ENCODE results near the gene EXD2.
"Not testable (repeated sequence)": the region's sequence is repeated elsewhere in the genome, so short reads cannot be mapped to it uniquely, and the experiment has no call there.

The EXD2 gene

DNA sequence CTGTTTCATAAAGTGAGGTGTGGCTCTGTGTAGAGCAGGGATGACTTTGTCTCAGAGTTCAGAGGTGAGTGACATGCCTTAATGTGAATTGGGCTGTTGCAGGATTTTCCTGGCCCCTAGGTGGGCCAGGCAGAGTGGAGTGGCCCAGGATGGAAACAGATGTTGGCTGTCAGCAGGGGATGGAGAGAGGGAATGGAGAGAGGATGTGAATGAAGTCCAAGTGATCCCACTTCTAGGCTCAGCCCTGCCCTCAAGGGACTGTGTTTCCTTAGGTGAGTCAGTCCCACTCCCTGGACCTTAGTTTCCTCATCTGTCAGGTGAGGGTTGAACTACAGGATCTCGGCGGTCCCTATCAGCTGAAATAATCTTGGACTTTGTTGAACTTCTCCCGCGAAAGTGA lies 76.2 kb downstream of the EXD2 start:
- Mint-ChIP-seq H3K4me1 (ENCODE audit: low read depth) (no peaks in the 10 kb centered on the region), H3K27ac (no peak overlapping the region), H3K27me3 (peaks cover 38% of the 10 kb centered on the region), H3K36me3 (ENCODE audit: low read depth) (no peaks in the 10 kb centered on the region), H3K9me3 (no peaks in the 10 kb centered on the region), H3K4me3 (no peak overlapping the region)
- intact Hi-C loops (cut with micrococcal nuclease): no loop called here

DNA sequence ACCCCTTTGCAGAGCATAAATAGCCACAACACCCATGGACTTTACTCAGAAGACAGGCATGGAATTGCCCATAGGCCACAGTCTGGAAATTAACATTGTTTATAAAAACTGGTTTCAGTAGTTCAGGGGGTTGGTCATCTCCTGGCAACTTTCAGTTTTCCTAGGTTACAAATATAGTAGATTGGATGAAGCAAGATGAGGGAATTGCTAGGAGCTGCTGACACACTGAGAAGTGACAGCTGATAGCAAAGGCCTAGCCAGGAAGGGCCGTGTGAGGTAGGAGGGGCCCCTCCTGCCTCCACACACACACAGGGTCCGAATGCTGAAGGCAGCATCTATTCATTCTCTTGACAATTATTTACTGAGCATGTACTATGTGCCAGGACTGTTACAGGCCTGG lies 76.9 kb downstream of the EXD2 start:
- Mint-ChIP-seq H3K27me3 (peaks cover 36% of the 10 kb centered on the region), H3K27ac (no peak overlapping the region), H3K4me3 (no peak overlapping the region), H3K4me1 (ENCODE audit: low read depth) (no peaks in the 10 kb centered on the region), H3K36me3 (ENCODE audit: low read depth) (no peaks in the 10 kb centered on the region), H3K9me3 (no peaks in the 10 kb centered on the region)
- intact Hi-C loops (cut with micrococcal nuclease): no loop called here

GRCh38 chr14:69268763-69269162 lies 77.5 kb downstream of the EXD2 start:
- H3K27ac Mint-ChIP-seq: no peak overlapping the region
- intact Hi-C loops (cut with micrococcal nuclease): no loop called here
- H3K27me3 Mint-ChIP-seq: peaks cover 31% of the 10 kb centered on the region
- no peaks in the 10 kb centered on the region for H3K4me1 Mint-ChIP-seq (ENCODE audit: low read depth)
- H3K36me3 Mint-ChIP-seq (ENCODE audit: low read depth): no peaks in the 10 kb centered on the region
- H3K4me3 Mint-ChIP-seq: no peak overlapping the region
- no peaks in the 10 kb centered on the region for H3K9me3 Mint-ChIP-seq

GRCh38 chr14:69269381-69269780 lies 78.1 kb downstream of the EXD2 start:
- H3K9me3 Mint-ChIP-seq: no peaks in the 10 kb centered on the region
- H3K4me3 Mint-ChIP-seq: no peak overlapping the region
- no peaks in the 10 kb centered on the region for H3K36me3 Mint-ChIP-seq (ENCODE audit: low read depth)
- intact Hi-C loops (cut with micrococcal nuclease): no loop called here
- no peaks in the 10 kb centered on the region for H3K4me1 Mint-ChIP-seq (ENCODE audit: low read depth)
- H3K27me3 Mint-ChIP-seq: peaks cover 25% of the 10 kb centered on the region
- H3K27ac Mint-ChIP-seq: no peak overlapping the region

DNA sequence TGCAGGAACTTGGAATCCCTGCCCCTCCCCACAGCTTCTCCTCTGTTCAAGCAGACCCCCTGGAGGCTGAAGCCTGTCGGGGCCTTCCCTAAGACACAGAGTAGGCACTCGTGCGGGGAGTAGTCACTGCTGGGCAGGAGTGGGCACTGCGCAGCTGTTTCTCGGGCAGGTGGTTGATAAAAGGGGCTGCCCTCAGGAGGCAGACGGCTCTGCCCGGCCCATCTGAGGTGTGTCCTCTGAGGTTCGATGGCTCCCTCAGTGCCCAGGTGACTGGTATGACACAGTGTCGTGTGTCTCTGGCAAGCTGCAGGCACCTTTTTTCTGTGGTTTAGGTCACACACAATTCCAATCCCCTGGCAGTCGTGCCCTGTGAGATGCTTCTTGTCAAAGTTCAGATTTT lies 78.8 kb downstream of the EXD2 start:
- Mint-ChIP-seq H3K9me3 (no peaks in the 10 kb centered on the region), H3K27me3 (peaks cover 26% of the 10 kb centered on the region), H3K36me3 (ENCODE audit: low read depth) (no peaks in the 10 kb centered on the region), H3K4me1 (ENCODE audit: low read depth) (no peaks in the 10 kb centered on the region), H3K4me3 (no peak overlapping the region), H3K27ac (no peak overlapping the region)
- intact Hi-C loops (cut with micrococcal nuclease): no loop called here

DNA sequence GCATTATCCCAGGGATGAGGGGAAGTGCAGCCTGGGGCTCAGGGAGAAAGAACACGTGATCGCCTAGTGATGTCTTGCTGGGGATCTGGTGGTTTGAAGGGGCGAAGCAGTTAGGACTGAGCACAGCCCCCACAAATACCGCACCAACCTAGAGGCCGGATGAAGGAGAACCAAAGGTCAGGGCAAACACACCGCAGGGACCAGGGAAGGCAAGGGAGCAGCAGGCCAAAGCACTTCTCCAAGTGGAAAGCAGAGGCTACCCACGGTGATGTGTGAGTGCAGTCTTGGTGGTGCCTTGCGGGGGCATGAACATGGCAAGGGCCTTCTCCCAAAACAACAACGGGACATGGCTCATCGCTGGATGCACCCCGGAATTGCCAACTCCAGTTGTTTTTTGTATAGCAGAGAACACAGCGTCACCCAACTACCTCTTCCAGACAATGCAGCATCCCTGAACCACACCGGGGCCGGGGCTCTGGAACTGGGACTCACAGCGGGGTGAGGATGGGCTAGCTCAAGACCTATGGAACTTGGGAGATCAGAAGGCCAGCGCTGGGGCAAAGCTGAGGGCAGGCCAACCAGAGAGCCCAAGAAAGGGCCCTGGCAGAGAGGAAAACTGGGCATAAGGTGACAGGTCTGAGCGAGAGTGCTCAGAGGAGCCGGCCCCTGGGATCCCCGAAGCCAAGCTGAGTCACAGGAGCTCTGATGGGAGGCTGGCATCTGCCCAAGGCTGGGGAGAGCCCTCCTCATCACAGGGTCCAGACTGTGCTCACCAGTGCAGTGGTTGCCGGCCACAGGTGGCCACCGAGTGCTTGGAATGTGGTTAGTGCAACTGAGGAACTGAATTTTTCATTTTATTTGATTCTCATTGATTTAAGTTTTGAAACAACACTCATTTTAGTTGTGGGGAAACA lies 79.8 kb downstream of the EXD2 start:
- Mint-ChIP-seq H3K9me3 (no peaks in the 10 kb centered on the region), H3K4me1 (ENCODE audit: low read depth) (no peaks in the 10 kb centered on the region), H3K4me3 (no peak overlapping the region), H3K27ac (no peak overlapping the region), H3K36me3 (ENCODE audit: low read depth) (no peaks in the 10 kb centered on the region), H3K27me3 (peaks cover 24% of the 10 kb centered on the region)
- intact Hi-C loops (cut with micrococcal nuclease): no loop called here

DNA sequence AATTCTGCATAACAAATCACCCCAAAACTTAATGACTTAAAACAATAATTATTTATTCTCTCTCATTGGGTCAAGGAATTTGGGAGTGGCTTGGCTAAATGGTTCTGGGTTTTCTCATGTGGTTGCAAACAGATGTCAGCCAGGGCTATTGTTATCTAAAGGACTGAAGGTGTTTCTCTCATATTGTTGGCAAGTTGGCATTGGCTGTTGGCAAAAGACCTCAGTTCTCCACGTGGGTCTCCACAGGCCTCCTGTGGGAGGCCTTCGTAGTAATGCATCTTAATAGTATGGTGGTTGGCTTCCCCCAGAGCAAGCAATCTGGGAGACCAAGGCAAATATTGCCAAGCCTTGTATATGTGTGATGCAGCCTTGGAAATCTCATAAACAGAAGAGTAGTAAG lies 83.0 kb downstream of the EXD2 start:
- Mint-ChIP-seq H3K36me3 (ENCODE audit: low read depth) (no peaks in the 10 kb centered on the region), H3K4me3 (no peak overlapping the region), H3K27ac (no peak overlapping the region), H3K9me3 (no peaks in the 10 kb centered on the region), H3K4me1 (ENCODE audit: low read depth) (no peaks in the 10 kb centered on the region), H3K27me3 (peaks cover 21% of the 10 kb centered on the region)
- intact Hi-C loops (cut with micrococcal nuclease): no loop called here

GRCh38 chr14:69275331-69275730 lies 84.0 kb downstream of the EXD2 start:
- no peaks in the 10 kb centered on the region for H3K4me1 Mint-ChIP-seq (ENCODE audit: low read depth)
- intact Hi-C loops (cut with micrococcal nuclease): no loop called here
- no peak overlapping the region for H3K4me3 Mint-ChIP-seq
- no peak overlapping the region for H3K27ac Mint-ChIP-seq
- H3K27me3 Mint-ChIP-seq: peaks cover 25% of the 10 kb centered on the region
- no peaks in the 10 kb centered on the region for H3K9me3 Mint-ChIP-seq
- H3K36me3 Mint-ChIP-seq (ENCODE audit: low read depth): no peaks in the 10 kb centered on the region

DNA sequence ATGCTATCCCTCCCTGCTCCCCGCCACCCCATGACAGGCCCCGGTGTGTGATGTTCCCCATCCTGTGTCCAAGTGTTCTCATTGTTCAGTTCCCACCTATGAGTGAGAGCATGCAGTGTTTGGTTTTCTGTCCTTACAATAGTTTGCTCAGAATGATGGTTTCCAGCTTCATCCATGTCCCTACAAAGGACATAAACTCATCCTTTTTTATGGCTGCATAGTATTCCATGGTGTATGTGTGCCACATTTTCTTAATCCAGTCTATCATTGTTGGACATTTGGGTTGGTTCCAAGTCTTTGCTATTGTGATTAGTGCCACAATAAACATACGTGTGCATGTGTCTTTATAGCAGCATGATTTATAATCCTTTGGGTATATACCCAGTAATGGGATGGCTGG lies 86.1 kb downstream of the EXD2 start:
- H3K4me3 Mint-ChIP-seq; H3K36me3 Mint-ChIP-seq (ENCODE audit: low read depth); H3K27ac Mint-ChIP-seq; intact Hi-C loops (cut with micrococcal nuclease); H3K9me3 Mint-ChIP-seq; H3K4me1 Mint-ChIP-seq (ENCODE audit: low read depth): not testable (repeated sequence)
- H3K27me3 Mint-ChIP-seq: peaks cover 21% of the 10 kb centered on the region

GRCh38 chr14:69280746-69281291 lies 89.5 kb downstream of the EXD2 start:
- intact Hi-C loops (cut with micrococcal nuclease): no loop called here
- Mint-ChIP-seq H3K4me1 (ENCODE audit: low read depth) (no peaks in the 10 kb centered on the region), H3K4me3 (no peak overlapping the region), H3K27me3 (peaks cover 12% of the 10 kb centered on the region), H3K27ac (no peak overlapping the region), H3K9me3 (no peaks in the 10 kb centered on the region), H3K36me3 (ENCODE audit: low read depth) (no peaks in the 10 kb centered on the region)

- intact Hi-C loops (cut with micrococcal nuclease): no loop called here
- Mint-ChIP-seq H3K36me3 (ENCODE audit: low read depth) (no peaks in the 10 kb centered on the region), H3K27ac (no peak overlapping the region), H3K4me3 (no peak overlapping the region), H3K27me3 (peaks cover 6% of the 10 kb centered on the region), H3K9me3 (no peaks in the 10 kb centered on the region), H3K4me1 (ENCODE audit: low read depth) (no peaks in the 10 kb centered on the region)
Measured at GRCh38 chr14:69281450-69282169, 90.3 kb downstream of the EXD2 start.

- Mint-ChIP-seq H3K27me3 (peaks cover 6% of the 10 kb centered on the region), H3K4me3 (no peak overlapping the region), H3K36me3 (ENCODE audit: low read depth) (no peaks in the 10 kb centered on the region), H3K9me3 (no peaks in the 10 kb centered on the region), H3K27ac (no peak overlapping the region), H3K4me1 (ENCODE audit: low read depth) (no peaks in the 10 kb centered on the region)
- intact Hi-C loops (cut with micrococcal nuclease): no loop called here
Measured at GRCh38 chr14:69282448-69282847, 91.2 kb downstream of the EXD2 start.

DNA sequence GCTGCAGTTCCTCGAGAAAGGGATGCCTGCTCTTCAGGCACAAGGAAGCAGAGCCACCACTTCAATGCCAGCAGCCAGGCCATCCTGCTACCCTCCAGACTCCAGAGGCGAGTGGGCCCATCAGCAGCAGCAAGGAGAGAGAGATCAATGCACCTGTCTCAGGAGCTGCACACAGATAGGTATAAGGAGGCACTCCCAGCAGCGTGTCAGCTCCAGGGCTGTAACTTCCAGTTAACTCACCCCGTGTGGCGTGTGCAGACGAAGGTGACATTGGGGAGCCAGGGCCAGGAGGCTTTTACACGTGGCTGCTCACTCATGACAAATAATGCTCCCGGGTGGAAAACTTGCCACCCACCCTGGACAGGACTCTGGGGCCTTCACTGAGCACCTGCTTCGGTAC lies 92.9 kb downstream of the EXD2 start:
- Mint-ChIP-seq H3K9me3 (no peaks in the 10 kb centered on the region), H3K4me1 (ENCODE audit: low read depth) (no peaks in the 10 kb centered on the region), H3K36me3 (ENCODE audit: low read depth) (no peaks in the 10 kb centered on the region), H3K4me3 (no peak overlapping the region), H3K27ac (no peak overlapping the region), H3K27me3 (peaks cover 6% of the 10 kb centered on the region)
- intact Hi-C loops (cut with micrococcal nuclease): no loop called here

DNA sequence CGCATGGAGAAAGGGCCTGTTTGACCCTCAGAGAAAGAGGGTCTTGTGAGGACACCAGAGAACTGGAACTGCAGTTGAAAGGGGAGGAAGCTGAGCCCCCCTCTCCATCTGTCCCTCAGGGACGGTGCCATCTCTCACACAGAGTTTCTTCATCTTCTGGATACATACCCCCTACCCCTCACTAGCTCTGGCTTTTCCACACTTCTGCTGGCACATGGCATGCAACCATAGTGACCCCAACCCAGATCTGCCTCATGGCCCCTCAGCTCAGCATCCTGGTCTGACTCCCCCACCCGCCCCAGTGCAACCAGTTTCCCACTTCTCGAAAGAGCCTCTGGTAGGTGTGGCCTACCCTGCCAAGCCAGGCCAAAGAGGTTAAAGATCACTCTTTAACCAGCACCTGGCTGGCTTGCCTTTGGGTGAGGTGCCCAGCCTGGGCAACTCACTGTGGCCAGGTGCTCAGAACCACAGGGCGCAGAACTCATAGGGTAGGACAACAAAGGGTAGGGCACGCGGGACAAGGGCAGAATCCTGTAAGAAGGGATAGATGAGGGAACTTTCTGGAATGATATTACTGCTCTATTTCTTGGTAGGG lies 94.5 kb downstream of the EXD2 start:
- H3K27ac Mint-ChIP-seq: no peak overlapping the region
- no peaks in the 10 kb centered on the region for H3K4me1 Mint-ChIP-seq (ENCODE audit: low read depth)
- H3K4me3 Mint-ChIP-seq: no peak overlapping the region
- H3K36me3 Mint-ChIP-seq (ENCODE audit: low read depth): no peaks in the 10 kb centered on the region
- H3K27me3 Mint-ChIP-seq: peaks cover 2% of the 10 kb centered on the region
- intact Hi-C loops (cut with micrococcal nuclease): no loop called here
- H3K9me3 Mint-ChIP-seq: no peaks in the 10 kb centered on the region

All from dendritic cell treated with granulocyte-macrophage colony-stimulating factor and Interleukin-4, amounts not matched to agents 40 ng/mL and 50 ng/mL, for 4 days (primary cell).